Measurements from ENCODE around the gene A4GALT. TPM values are rescaled to one million over a fixed set of nuclear protein-coding genes. Genes with fewer than 3 reads are reported as not detected.

Gene A4GALT
- total and polyA plus RNA-seq, 2 of the 13 experiments (the other 11 are each of a cell fraction or from before 2014, with no cell fraction given): 0.09 to 1.1 TPM

DNA sequence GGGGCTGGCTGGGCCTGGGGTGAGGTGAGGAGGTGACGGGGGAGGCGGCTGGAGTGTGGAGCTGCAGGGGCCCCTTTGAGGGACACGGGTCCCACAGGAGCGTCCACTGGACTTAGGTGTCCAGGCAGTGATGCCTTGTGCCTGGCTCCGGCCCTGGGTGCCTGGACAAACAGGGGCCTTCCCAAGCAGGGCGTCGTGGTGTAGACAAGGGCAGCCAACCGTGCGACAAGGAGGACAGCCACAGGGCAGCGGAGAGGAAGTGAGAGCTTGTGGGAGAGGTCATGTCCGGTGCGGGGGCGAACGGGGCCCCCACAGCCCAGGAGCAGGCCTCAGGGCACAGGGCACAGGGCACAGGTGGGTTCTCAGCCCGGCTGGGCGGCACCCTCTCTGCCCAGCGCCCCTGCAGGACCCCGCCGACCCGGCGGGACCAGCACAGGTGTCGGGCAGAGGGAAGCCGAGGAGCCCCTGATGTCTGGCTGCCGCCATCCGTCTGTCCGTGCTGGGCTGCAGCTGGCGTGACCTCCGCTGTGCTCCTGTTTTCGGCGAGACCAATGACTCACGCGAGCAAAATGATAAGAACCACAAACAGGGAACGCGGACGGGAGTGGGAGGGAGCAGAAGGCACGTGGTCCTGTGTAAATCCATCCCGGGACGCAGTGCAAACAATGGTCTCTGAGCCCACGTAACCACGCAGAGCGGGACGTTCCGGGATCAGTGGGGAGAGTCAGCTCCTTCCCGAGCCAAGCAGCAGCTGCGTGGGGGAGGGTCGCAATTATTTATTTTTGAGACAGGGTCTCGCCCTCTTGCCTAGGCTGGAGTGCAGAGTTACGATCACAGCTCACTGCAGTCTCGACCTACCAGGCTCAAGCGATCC is 49.1 kb upstream of the A4GALT start (continued):
- TF ChIP-seq TEAD3 (CRISPR knock-in tag; optimal IDR thresholded peaks at IDR 0.05; ENCODE audit: borderline replicate concordance) (peak; percentile 14), ZSCAN22 (CRISPR knock-in tag; IDR thresholded peaks at IDR 0.05) (0 out of 2 replicates have a peak, but pooled peaks have one; percentile 61), ATF7-NPFF (CRISPR knock-in tag; IDR thresholded peaks at IDR 0.05; ENCODE audit: low read depth) (peak; percentile 30; the same call in 1 of the 2 replicates), SMAD3 (CRISPR knock-in tag; IDR thresholded peaks at IDR 0.05) (no peak), HOXA7 (CRISPR knock-in tag; IDR thresholded peaks at IDR 0.05) (no peak), GABPB1 (CRISPR knock-in tag; IDR thresholded peaks at IDR 0.05) (peak; percentile 64), RBAK (CRISPR knock-in tag; IDR thresholded peaks at IDR 0.05) (no peak), KDM4B (CRISPR knock-in tag; IDR thresholded peaks at IDR 0.05) (no peak), MYC (CRISPR knock-in tag; IDR thresholded peaks at IDR 0.05; ENCODE audit: borderline replicate concordance) (peak; percentile 72; the same call in 1 of the 2 replicates), ATM (IDR thresholded peaks at IDR 0.05; ENCODE audit: borderline replicate concordance) (no peak), ZNF564 (CRISPR knock-in tag; IDR thresholded peaks at IDR 0.05) (no peak), HNRNPL (IDR thresholded peaks at IDR 0.05; ENCODE audit: low read depth, low read length) (peak; percentile 85), ZFY (CRISPR knock-in tag; IDR thresholded peaks at IDR 0.05) (peak; percentile 41; the same call in 1 of the 2 replicates), ZNF382 (CRISPR knock-in tag; IDR thresholded peaks at IDR 0.05; ENCODE audit: borderline replicate concordance) (no peak)
- TF ChIP-seq, protein P1, sequence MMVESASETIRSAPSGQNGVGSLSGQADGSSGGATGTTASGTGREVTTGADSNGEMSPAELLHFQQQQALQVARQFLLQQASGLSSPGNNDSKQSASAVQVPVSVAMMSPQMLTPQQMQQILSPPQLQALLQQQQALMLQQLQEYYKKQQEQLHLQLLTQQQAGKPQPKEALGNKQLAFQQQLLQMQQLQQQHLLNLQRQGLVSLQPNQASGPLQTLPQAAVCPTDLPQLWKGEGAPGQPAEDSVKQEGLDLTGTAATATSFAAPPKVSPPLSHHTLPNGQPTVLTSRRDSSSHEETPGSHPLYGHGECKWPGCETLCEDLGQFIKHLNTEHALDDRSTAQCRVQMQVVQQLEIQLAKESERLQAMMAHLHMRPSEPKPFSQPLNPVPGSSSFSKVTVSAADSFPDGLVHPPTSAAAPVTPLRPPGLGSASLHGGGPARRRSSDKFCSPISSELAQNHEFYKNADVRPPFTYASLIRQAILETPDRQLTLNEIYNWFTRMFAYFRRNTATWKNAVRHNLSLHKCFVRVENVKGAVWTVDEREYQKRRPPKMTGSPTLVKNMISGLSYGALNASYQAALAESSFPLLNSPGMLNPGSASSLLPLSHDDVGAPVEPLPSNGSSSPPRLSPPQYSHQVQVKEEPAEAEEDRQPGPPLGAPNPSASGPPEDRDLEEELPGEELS (CRISPR knock-in tag; IDR thresholded peaks at IDR 0.05): peak; percentile 58
- TF ChIP-seq, protein P2, sequence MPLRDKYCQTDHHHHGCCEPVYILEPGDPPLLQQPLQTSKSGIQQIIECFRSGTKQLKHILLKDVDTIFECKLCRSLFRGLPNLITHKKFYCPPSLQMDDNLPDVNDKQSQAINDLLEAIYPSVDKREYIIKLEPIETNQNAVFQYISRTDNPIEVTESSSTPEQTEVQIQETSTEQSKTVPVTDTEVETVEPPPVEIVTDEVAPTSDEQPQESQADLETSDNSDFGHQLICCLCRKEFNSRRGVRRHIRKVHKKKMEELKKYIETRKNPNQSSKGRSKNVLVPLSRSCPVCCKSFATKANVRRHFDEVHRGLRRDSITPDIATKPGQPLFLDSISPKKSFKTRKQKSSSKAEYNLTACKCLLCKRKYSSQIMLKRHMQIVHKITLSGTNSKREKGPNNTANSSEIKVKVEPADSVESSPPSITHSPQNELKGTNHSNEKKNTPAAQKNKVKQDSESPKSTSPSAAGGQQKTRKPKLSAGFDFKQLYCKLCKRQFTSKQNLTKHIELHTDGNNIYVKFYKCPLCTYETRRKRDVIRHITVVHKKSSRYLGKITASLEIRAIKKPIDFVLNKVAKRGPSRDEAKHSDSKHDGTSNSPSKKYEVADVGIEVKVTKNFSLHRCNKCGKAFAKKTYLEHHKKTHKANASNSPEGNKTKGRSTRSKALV (CRISPR knock-in tag; IDR thresholded peaks at IDR 0.05): no peak
- TF ChIP-seq, protein P3, sequence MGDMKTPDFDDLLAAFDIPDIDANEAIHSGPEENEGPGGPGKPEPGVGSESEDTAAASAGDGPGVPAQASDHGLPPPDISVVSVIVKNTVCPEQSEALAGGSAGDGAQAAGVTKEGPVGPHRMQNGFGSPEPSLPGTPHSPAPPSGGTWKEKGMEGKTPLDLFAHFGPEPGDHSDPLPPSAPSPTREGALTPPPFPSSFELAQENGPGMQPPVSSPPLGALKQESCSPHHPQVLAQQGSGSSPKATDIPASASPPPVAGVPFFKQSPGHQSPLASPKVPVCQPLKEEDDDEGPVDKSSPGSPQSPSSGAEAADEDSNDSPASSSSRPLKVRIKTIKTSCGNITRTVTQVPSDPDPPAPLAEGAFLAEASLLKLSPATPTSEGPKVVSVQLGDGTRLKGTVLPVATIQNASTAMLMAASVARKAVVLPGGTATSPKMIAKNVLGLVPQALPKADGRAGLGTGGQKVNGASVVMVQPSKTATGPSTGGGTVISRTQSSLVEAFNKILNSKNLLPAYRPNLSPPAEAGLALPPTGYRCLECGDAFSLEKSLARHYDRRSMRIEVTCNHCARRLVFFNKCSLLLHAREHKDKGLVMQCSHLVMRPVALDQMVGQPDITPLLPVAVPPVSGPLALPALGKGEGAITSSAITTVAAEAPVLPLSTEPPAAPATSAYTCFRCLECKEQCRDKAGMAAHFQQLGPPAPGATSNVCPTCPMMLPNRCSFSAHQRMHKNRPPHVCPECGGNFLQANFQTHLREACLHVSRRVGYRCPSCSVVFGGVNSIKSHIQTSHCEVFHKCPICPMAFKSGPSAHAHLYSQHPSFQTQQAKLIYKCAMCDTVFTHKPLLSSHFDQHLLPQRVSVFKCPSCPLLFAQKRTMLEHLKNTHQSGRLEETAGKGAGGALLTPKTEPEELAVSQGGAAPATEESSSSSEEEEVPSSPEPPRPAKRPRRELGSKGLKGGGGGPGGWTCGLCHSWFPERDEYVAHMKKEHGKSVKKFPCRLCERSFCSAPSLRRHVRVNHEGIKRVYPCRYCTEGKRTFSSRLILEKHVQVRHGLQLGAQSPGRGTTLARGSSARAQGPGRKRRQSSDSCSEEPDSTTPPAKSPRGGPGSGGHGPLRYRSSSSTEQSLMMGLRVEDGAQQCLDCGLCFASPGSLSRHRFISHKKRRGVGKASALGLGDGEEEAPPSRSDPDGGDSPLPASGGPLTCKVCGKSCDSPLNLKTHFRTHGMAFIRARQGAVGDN (CRISPR knock-in tag; IDR thresholded peaks at IDR 0.05): peak; percentile 97
- TF ChIP-seq, protein P4, sequence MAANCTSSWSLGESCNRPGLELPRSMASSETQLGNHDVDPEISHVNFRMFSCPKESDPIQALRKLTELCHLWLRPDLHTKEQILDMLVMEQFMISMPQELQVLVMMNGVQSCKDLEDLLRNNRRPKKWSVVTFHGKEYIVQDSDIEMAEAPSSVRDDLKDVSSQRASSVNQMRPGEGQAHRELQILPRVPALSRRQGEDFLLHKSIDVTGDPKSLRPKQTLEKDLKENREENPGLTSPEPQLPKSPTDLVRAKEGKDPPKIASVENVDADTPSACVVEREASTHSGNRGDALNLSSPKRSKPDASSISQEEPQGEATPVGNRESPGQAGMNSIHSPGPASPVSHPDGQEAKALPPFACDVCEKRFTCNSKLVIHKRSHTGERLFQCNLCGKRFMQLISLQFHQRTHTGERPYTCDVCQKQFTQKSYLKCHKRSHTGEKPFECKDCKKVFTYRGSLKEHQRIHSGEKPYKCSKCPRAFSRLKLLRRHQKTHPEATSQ (CRISPR knock-in tag; IDR thresholded peaks at IDR 0.05; ENCODE audit: borderline replicate concordance): no peak

Measured in HepG2 (cell line).